GM12874 (cell line): ENCODE measurements around the gene KCNK4.

Source experiments
- TF ChIP-seq, protein P1 (sequence below): IDR thresholded peaks from 2 replicates; pipeline ENCODE4 v1.5.1; 2011; ENCODE audit warnings: low read depth, mild to moderate bottlenecking, control low read depth, low read length, moderate library complexity; ENCODE audit not compliant: insufficient read depth

KCNK4 gene

DNA sequence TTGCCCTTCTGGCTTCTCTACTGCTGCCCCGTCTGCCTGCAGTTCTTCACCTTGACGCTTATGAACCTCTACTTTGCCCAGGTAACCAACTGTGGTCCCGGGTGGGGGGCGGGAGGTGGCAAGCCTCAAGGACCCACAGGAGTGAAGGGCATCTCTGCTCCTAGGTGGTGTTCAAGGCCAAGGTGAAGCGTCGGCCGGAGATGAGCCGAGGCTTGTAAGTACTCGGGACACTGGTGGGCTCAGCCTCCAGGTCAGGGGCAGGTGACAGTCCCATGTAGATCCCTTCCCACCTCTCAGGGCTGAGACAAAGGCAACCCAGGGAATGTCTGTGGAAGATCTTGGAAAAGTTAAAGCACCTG lies 4.3 kb upstream of the KCNK4 start:
- TF ChIP-seq, protein P1, sequence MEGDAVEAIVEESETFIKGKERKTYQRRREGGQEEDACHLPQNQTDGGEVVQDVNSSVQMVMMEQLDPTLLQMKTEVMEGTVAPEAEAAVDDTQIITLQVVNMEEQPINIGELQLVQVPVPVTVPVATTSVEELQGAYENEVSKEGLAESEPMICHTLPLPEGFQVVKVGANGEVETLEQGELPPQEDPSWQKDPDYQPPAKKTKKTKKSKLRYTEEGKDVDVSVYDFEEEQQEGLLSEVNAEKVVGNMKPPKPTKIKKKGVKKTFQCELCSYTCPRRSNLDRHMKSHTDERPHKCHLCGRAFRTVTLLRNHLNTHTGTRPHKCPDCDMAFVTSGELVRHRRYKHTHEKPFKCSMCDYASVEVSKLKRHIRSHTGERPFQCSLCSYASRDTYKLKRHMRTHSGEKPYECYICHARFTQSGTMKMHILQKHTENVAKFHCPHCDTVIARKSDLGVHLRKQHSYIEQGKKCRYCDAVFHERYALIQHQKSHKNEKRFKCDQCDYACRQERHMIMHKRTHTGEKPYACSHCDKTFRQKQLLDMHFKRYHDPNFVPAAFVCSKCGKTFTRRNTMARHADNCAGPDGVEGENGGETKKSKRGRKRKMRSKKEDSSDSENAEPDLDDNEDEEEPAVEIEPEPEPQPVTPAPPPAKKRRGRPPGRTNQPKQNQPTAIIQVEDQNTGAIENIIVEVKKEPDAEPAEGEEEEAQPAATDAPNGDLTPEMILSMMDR: no peak

DNA sequence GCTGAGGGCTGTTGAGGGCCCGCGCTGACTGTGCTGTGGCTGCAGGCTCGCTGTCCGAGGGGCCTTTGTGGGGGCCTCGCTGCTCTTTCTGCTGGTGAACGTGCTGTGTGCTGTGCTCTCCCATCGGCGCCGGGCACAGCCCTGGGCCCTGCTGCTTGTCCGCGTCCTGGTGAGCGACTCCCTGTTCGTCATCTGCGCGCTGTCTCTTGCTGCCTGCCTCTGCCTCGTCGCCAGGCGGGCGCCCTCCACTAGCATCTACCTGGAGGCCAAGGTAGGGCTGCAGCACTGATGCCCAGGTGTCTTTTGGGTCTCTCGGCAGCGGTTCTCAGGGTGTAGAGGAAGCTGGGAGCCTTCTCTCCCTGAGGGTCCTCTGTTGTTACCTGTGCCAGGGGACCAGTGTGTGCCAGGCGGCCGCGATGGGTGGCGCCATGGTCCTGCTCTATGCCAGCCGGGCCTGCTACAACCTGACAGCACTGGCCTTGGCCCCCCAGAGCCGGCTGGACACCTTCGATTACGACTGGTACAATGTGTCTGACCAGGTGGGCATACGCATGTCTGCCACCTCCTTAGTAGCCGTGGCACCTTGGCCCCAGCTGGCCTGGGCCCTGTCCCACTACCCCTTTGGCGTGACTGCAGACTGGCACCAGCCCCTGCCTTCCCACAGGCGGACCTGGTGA lies 3.3 kb upstream of the KCNK4 start:
- TF ChIP-seq, protein P1: no peak

DNA sequence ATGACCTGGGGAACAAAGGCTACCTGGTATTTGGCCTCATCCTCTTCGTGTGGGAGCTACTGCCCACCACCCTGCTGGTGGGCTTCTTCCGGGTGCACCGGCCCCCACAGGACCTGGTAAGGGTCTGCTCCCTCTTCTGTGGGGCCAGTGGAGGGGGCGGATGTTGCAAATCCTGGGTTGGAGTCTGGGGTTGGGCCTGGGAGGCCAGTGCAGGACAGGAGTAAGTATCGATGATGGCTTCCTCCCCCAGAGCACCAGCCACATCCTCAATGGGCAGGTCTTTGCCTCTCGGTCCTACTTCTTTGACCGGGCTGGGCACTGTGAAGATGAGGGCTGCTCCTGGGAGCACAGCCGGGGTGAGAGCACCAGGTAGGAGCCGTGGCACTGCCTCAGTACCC lies 2.8 kb upstream of the KCNK4 start:
- TF ChIP-seq, protein P1: no peak

DNA sequence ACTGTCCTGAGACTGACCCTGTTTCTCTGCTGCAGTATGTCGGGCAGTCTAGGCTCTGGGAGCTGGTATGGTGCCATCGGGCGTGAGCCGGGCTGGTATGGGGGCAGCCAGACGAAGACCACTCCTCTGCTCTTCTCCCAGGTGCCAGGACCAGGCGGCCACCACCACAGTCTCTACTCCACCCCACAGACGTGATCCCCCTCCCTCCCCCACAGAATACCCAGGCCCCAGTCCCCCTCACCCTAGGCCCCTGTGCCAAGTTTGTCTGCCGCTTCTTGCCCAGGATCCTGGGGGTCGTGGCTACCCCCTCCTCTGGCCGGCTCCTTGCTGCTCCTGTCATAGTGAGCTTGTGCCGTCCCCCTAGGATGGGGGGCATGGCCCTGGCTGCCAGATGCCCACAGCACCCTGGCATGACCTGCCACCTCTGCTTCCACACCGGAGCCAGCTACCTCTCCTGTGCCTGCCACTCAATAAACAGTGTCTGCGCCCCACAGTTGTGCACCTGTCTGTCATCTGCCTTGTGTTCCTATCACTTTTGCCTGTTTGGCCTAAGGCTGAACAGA lies 2.0 kb upstream of the KCNK4 start:
- TF ChIP-seq, protein P1: no peak

DNA sequence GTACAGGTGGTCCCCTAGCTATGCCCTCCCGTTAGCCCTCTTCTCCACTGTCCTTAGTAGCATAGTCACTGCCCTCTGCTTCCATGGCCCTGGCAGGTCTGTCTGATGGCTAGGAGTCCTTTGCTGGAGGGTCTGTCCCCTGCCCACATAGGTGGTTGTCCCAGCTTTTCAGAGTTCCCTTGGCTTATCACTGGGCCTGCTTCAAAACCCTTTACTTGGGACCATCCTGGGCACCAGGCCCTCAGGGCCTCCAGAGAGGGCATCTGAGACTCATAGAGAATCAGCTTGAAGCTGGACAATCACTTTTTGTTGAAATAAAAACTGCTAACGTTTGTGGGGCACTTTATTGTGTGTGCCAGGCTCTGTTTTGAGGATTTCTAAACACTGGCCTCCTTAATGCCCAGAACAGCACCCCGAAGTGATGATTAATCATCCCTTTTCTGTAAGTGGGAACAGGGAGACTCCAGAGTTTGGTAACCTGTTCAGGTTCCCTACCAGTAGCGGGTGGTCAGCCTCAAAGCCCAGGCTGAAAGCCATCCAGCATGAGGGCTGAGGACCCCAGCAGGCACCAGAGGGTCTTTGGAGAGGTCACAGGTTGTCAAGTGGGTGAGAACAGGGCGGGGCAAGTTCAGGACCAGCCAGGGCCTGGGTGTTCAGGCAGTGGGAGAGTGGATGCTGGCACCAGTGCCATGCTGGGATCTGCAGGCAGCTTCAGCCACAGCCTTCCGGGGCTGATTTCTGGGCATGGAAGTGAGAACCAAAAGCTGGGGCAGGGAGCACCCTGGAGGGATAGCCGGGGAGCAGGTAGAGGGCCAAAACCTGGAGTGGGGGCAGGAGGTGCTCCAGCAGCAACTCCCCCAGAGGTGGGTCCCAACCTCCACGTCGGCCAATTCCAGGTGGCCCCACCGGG lies 495 bp upstream of the KCNK4 start:
- TF ChIP-seq, protein P1: no peak

DNA sequence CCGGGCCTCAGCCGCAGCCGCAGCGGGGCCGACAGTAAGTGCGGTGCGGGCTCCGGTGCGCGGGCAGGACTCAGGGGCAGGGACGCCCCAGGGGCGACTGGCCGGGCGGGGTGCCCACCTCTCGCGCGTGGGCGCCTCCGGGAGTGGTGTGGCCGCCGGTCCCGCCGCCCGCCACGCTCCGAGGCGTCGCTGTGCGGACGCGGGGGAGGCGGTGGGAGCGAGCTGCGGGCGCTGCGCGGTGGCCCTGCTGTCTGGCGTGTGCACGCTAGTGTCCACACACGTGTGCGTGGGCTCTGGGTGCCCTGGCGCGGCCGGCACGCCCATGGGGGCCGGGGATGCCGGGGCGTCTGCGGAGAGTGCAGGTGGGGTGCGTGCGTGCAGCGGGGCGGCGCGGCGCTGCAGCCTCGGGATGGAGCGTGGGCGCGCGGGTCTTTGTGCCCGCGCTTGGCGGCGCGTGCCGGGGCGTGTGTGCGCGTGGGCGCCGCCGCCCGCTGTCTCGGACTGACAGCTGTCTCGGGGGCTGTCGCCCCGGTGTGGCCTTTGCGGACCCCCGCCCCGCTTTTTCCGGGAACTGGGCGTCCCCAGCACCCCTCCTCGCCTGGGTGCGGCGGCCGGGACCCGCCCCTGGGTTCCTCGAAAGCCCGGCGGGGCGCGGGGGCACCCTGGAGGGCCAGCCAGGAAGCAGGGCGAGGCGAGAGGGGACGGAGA lies 804 bp downstream of the KCNK4 start:
- TF ChIP-seq, protein P1: no peak
